Subcutaneous abdominal adipose tissue (tissue), 5 donors: Measurements from ENCODE around the gene ADAMTS2.
A peak's percentile ranks its signal among the peaks of the same experiment; 100 is the strongest.
"Not testable (repeated sequence)": the region's sequence is repeated elsewhere in the genome, so short reads cannot be mapped to it uniquely, and the experiment has no call there.

ENCODE experiments used
- H3K27ac ChIP-seq: one replicate; pipeline ENCODE4 v1.7.0; 2013; ENCODE audit warnings: low read depth, mild to moderate bottlenecking, inconsistent platforms, low read length, moderate library complexity
- H3K27me3 ChIP-seq, 5 donors: one replicate each; pipeline ENCODE4 v1.7.0; 2013; ENCODE audit warnings: low read length in 5 of 5, inconsistent platforms in 1 of 5; ENCODE audit not compliant: control insufficient read depth in 5 of 5, insufficient read depth in 4 of 5
- H3K36me3 ChIP-seq, 5 donors: one replicate each; pipeline ENCODE4 v1.7.0; 2013; ENCODE audit warnings: low read length in 5 of 5; ENCODE audit not compliant: control insufficient read depth in 5 of 5, insufficient read depth in 5 of 5
- H3K4me1 ChIP-seq, 5 donors: one replicate each; pipeline ENCODE4 v1.7.0; 2013; ENCODE audit warnings: low read length in 5 of 5, mild to moderate bottlenecking in 3 of 5, moderate library complexity in 1 of 5; ENCODE audit not compliant: control insufficient read depth in 5 of 5, insufficient read depth in 5 of 5
- H3K4me3 ChIP-seq, 5 donors: one replicate each; pipeline ENCODE4 v1.7.0; 2013; ENCODE audit warnings: low read length in 5 of 5, low read depth in 1 of 5
- H3K9ac ChIP-seq, 5 donors: one replicate each; pipeline ENCODE4 v1.7.0; 2013; ENCODE audit warnings: low read length in 5 of 5, mild to moderate bottlenecking in 4 of 5, moderate library complexity in 3 of 5
- H3K9me3 ChIP-seq, 5 donors: one replicate each; pipeline ENCODE4 v1.7.0; 2013; ENCODE audit warnings: low read length in 5 of 5; ENCODE audit not compliant: control insufficient read depth in 5 of 5
- donor health status: healthy.
- donor health status: healthy.
- donor health status: healthy.
- donor health status: healthy.
- donor health status: healthy.

The ADAMTS2 gene

DNA sequence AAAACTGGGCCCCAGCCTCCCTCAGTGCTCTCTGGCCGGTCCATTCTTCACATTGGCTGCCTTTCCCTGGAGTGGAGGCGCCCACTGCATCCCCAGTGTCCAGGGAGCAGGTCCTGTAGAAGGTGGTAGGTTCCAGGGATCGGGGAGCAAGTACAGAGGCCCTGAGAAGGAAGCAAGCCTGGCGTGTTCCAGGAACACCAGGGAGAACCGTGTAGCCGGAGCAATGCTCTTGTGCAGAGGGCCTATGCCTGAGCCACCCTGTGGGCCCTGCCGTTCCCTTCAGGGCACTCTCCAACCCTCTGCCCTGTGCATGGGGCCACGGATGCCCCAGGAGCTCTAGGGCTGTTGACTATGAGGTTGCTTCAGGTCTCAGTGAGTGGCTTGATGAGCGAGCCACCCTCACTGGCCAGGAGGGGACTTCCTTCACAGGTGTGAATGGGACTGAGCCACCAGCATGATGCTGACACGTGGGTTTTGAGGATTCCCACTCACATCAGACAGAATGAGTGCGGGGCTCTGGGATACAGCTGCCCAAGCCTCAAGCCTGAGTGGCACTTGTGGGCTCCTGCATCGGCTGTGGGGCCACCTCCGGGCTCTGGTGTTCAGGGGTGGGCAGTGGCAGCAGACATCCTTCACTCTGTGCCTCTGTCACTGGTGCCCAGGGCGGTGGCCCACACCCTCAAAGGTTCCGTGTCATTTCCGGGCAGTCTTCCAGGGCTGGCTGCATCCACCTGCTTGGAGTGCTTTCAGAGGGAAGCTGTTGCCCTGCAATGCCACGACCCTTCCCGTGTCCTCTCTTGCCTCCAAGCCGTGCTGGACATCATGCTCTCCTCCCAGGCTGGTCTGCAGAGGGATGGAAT, 54.4 kb downstream of the ADAMTS2 start:
- Histone ChIP-seq H3K9ac (no peak overlapping the region), H3K27me3 (no peaks in the 10 kb centered on the region), H3K36me3 (peaks cover 0 to 5% (median 0%) of the 10 kb centered on the region in 5 donors)

DNA sequence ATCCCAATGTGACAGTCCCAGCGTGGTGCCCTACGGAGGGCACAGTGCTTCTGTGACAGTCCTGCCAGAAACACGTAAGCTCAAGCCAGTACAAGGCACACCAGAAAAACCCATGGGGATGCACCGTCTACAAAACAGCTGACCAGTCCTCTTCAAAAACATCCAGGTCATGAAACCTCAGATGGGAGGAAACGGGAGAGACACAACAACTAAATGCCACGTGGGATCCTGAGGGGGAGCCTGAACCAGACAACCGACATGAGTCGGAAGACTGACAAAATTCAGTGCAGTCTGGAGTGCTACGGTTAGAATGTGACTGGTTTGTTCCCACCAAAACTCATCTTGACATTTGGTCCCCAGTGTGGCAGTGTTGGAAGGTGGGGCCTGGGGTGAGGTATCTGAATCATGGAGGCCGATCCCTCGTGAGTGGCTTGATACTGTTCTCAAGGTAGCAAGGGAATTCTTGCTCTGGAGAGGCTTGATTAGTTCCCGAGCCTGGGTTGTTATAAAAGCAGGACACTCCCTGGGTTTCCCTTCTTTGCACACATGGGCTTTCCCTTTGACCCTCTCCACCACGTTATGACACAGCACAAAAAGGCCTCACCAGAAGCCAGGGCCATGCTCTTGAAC, 55.4 kb downstream of the ADAMTS2 start:
- no peak overlapping the region for H3K4me3 ChIP-seq
- H3K9ac ChIP-seq: no peak overlapping the region
- no peaks in the 10 kb centered on the region for H3K9me3 ChIP-seq
- no peak overlapping the region for H3K27ac ChIP-seq
- H3K4me1 ChIP-seq: peaks cover 17 to 69% (median 51%) of the 10 kb centered on the region in 5 donors
- H3K27me3 ChIP-seq: no peaks in the 10 kb centered on the region
- H3K36me3 ChIP-seq: peaks cover 0 to 5% (median 0%) of the 10 kb centered on the region in 5 donors

More for the DNA sequence above, 54.4 kb downstream of the ADAMTS2 start:
- Histone ChIP-seq H3K27ac (no peak overlapping the region), H3K9me3 (no peaks in the 10 kb centered on the region), H3K4me1 (peaks cover 12 to 69% (median 49%) of the 10 kb centered on the region in 5 donors), H3K4me3 (no peak overlapping the region)

- Histone ChIP-seq H3K27ac (peak overlapping the region; percentile 41), H3K4me1 (peaks cover 18 to 71% (median 54%) of the 10 kb centered on the region in 5 donors), H3K4me3 (no peak overlapping the region), H3K27me3 (no peaks in the 10 kb centered on the region), H3K9ac (no peak overlapping the region), H3K36me3 (peaks cover 0 to 5% (median 0%) of the 10 kb centered on the region in 5 donors), H3K9me3 (no peaks in the 10 kb centered on the region)
Observed at GRCh38 chr5:179288809-179289185, 56.5 kb downstream of the ADAMTS2 start.

GRCh38 chr5:179288101-179288808, 57.0 kb downstream of the ADAMTS2 start:
- peaks cover 17 to 68% (median 54%) of the 10 kb centered on the region in 5 donors for H3K4me1 ChIP-seq
- peak overlapping the region in 1 of 5 donors; percentile 17 for H3K9ac ChIP-seq
- H3K4me3 ChIP-seq: no peak overlapping the region
- peaks cover 0 to 5% (median 0%) of the 10 kb centered on the region in 5 donors for H3K36me3 ChIP-seq
- H3K27ac ChIP-seq: peak overlapping the region; percentile 41
- H3K9me3 ChIP-seq: no peaks in the 10 kb centered on the region
- no peaks in the 10 kb centered on the region for H3K27me3 ChIP-seq

DNA sequence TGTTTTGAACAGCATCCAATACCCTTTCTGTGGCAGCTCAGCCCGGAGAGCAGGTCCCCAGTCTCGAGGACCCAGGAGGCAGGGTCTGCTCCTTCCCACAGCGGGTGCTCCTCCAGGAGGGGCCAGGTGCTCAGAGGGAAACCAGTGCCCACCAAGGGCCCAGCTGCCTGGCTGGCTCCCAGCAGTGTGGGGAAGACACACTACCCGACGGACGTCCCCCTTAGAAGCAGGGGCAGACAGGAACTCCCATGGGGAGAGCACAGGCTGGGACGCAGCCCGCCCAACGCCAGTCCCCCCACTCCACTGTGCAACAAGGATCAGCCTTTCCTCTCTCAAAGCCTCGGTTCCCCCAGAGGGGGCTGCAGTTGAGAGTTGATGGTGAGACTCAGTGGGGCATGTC, 57.6 kb downstream of the ADAMTS2 start:
- peaks cover 0 to 5% (median 0%) of the 10 kb centered on the region in 5 donors for H3K36me3 ChIP-seq
- no peak overlapping the region for H3K9ac ChIP-seq
- no peak overlapping the region for H3K4me3 ChIP-seq
- no peaks in the 10 kb centered on the region for H3K27me3 ChIP-seq
- no peaks in the 10 kb centered on the region for H3K9me3 ChIP-seq
- H3K27ac ChIP-seq: peak overlapping the region; percentile 41
- peaks cover 16 to 62% (median 48%) of the 10 kb centered on the region in 5 donors for H3K4me1 ChIP-seq

- H3K4me3 ChIP-seq: no peak overlapping the region
- peaks cover 16 to 61% (median 47%) of the 10 kb centered on the region in 5 donors for H3K4me1 ChIP-seq
- peak overlapping the region; percentile 37 for H3K27ac ChIP-seq
- H3K36me3 ChIP-seq: peaks cover 0 to 5% (median 0%) of the 10 kb centered on the region in 5 donors
- no peak overlapping the region for H3K9ac ChIP-seq
- no peaks in the 10 kb centered on the region for H3K27me3 ChIP-seq
- H3K9me3 ChIP-seq: peaks cover 0 to 3% (median 0%) of the 10 kb centered on the region in 5 donors
Observed at GRCh38 chr5:179287071-179287470, 58.2 kb downstream of the ADAMTS2 start.

GRCh38 chr5:179285776-179286162, 59.5 kb downstream of the ADAMTS2 start:
- not testable (repeated sequence) for H3K9me3 ChIP-seq, H3K36me3 ChIP-seq, H3K27me3 ChIP-seq, H3K4me3 ChIP-seq
- H3K9ac ChIP-seq: peak overlapping the region in 1 of 5 donors; percentile 44
- peak overlapping the region; percentile 88 for H3K27ac ChIP-seq
- H3K4me1 ChIP-seq: peaks cover 16 to 57% (median 47%) of the 10 kb centered on the region in 5 donors

GRCh38 chr5:179284751-179285631, 60.3 kb downstream of the ADAMTS2 start:
- Histone ChIP-seq H3K4me1 (peaks cover 16 to 55% (median 46%) of the 10 kb centered on the region in 5 donors), H3K4me3 (peak overlapping the region in 4 of 5 donors; percentile 4 to 28 (median 22)), H3K36me3 (no peaks in the 10 kb centered on the region), H3K9ac (peak overlapping the region in 2 of 5 donors; percentile 44 to 67), H3K27me3 (no peaks in the 10 kb centered on the region), H3K27ac (peak overlapping the region; percentile 88), H3K9me3 (peaks cover 0 to 3% (median 0%) of the 10 kb centered on the region in 5 donors)

DNA sequence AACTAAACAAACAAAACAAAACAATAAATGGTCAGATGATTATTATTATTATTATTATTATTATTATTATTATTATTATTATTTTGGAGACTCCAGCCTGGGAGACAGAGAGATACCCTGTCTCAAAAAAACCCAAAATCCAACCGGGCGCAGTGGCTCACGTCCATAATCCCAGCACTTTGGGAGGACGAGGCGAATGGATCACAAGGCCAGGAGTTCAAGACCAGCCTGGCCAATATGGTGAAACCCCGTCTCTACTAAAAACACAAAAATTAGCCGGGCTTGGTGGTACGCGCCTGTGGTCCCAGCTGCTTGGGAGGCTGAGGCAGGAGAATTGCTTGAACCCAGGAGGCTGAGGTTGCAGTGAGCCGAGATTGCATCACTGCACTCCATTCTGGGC, 61.4 kb downstream of the ADAMTS2 start:
- not testable (repeated sequence) for H3K27me3 ChIP-seq, H3K9me3 ChIP-seq, H3K9ac ChIP-seq, H3K36me3 ChIP-seq, H3K4me3 ChIP-seq
- Histone ChIP-seq H3K4me1 (peaks cover 10 to 64% (median 56%) of the 10 kb centered on the region in 5 donors), H3K27ac (peak overlapping the region; percentile 88)
